Loucy (cell line): Measurements from ENCODE around the gene C8G.
A peak's percentile ranks its signal among the peaks of the same experiment; 100 is the strongest.

Experiments
- H2AFZ ChIP-seq: fragments of 200-600 bp; sonication (generic); 2 replicates; pipeline ENCODE4 v1.6.0; 2016; ENCODE audit warnings: antibody characterized with exemption, mild to moderate bottlenecking, low read length, moderate library complexity
- H3F3A ChIP-seq: fragments of 200-600 bp; 2 replicates; pipeline ENCODE4 v1.6.0; 2016; ENCODE audit warnings: antibody characterized with exemption, low read depth, mild to moderate bottlenecking
- H3K27me3 ChIP-seq: fragments of 200-600 bp; sonication (generic); 2 replicates; pipeline ENCODE4 v1.6.1; 2014; ENCODE audit warnings: low read length, mild to moderate bottlenecking; ENCODE audit not compliant: insufficient read depth, poor library complexity, severe bottlenecking
- H3K36me3 ChIP-seq: fragments of 200-600 bp; sonication (generic); 2 replicates; pipeline ENCODE4 v1.6.1; 2016; ENCODE audit warnings: low read length; ENCODE audit not compliant: insufficient read depth
- H3K4me1 ChIP-seq: fragments of 200-600 bp; sonication (generic); 2 replicates; pipeline ENCODE4 v1.5.1; 2014; ENCODE audit warnings: low read length, mild to moderate bottlenecking; ENCODE audit not compliant: insufficient read depth, poor library complexity, severe bottlenecking
- H3K4me2 ChIP-seq: fragments of 200-600 bp; sonication (generic); 2 replicates; pipeline ENCODE4 v1.6.0; 2014; ENCODE audit warnings: antibody characterized with exemption, low read length, low read depth, mild to moderate bottlenecking; ENCODE audit not compliant: poor library complexity, severe bottlenecking
- H3K4me3 ChIP-seq: fragments of 200-600 bp; sonication (generic); 2 replicates; pipeline ENCODE4 v1.5.1; 2014; ENCODE audit warnings: low read length, mild to moderate bottlenecking, mixed read lengths; ENCODE audit not compliant: poor library complexity, severe bottlenecking
- H3K79me2 ChIP-seq: fragments of 200-600 bp; sonication (generic); 2 replicates; pipeline ENCODE4 v1.6.1; 2014; ENCODE audit warnings: low read length; ENCODE audit not compliant: insufficient read depth
- H3K9ac ChIP-seq: fragments of 200-600 bp; sonication (generic); 2 replicates; pipeline ENCODE4 v1.6.0; 2014; ENCODE audit warnings: mild to moderate bottlenecking, low read depth, low read length, moderate library complexity; ENCODE audit not compliant: poor library complexity, severe bottlenecking
- H3K9me2 ChIP-seq: fragments of 200-600 bp; sonication (generic); replicated peaks from 2 replicates; pipeline ENCODE4 v1.6.1; 2016; ENCODE audit warnings: low read depth, low read length, mixed read lengths
- H3K9me3 ChIP-seq: fragments of 200-600 bp; sonication (generic); 2 replicates; pipeline ENCODE4 v1.6.1; 2014; ENCODE audit warnings: mild to moderate bottlenecking, antibody characterized with exemption, low read length, low read depth; ENCODE audit not compliant: insufficient read depth
- H4K20me1 ChIP-seq: fragments of 200-600 bp; sonication (generic); 2 replicates; pipeline ENCODE4 v1.6.0; 2014; ENCODE audit warnings: antibody characterized with exemption, low read length, mild to moderate bottlenecking; ENCODE audit not compliant: insufficient read depth, poor library complexity, severe bottlenecking
- CTCF ChIP-seq: fragments of 200-600 bp; sonication (generic); conservative IDR thresholded peaks from 2 replicates; pipeline ENCODE4 v1.5.1; 2014; ENCODE audit warnings: mild to moderate bottlenecking, antibody characterized with exemption, low read length
- EZH2phosphoT487 ChIP-seq: fragments of 200-600 bp; IDR thresholded peaks from 2 replicates; pipeline ENCODE4 v1.6.1; 2018; ENCODE audit warnings: antibody characterized with exemption, mild to moderate bottlenecking, moderate library complexity, borderline replicate concordance

Gene C8G

GRCh38 chr9:136946228-136947027 is 1.4 kb downstream of the C8G start:
- Histone ChIP-seq H3K9me3 (no peaks in the 10 kb centered on the region), H3K4me2 (no peak overlapping the region), H3K4me3 (no peak overlapping the region), H2AFZ (no peak overlapping the region), H3K36me3 (peaks cover 12% of the 10 kb centered on the region; the same call in 1 of the 2 replicates), H4K20me1 (peaks cover 26% of the 10 kb centered on the region), H3F3A (no peaks in the 10 kb centered on the region), H3K27me3 (no peaks in the 10 kb centered on the region), H3K4me1 (peaks cover 23% of the 10 kb centered on the region), H3K79me2 (peaks cover 26% of the 10 kb centered on the region), H3K9ac (no peak overlapping the region), H3K9me2 (no peaks in the 10 kb centered on the region)
- TF ChIP-seq EZH2phosphoT487 (no peak), CTCF (no peak)

- Histone ChIP-seq H3K9ac (no peak overlapping the region), H4K20me1 (peaks cover 18% of the 10 kb centered on the region), H3K79me2 (peaks cover 19% of the 10 kb centered on the region), H3K36me3 (peaks cover 3% of the 10 kb centered on the region; the same call in 1 of the 2 replicates), H3K9me3 (no peaks in the 10 kb centered on the region), H3K4me1 (peaks cover 23% of the 10 kb centered on the region), H2AFZ (no peak overlapping the region), H3K27me3 (no peaks in the 10 kb centered on the region), H3F3A (no peaks in the 10 kb centered on the region), H3K9me2 (no peaks in the 10 kb centered on the region), H3K4me3 (no peak overlapping the region), H3K4me2 (no peak overlapping the region)
- TF ChIP-seq CTCF (no peak), EZH2phosphoT487 (no peak)
These were observed 2.2 kb downstream of the C8G start for GRCh38 chr9:136947028-136947891.

- TF ChIP-seq EZH2phosphoT487 (no peak), CTCF (peak; percentile 59)
- Histone ChIP-seq H4K20me1 (peaks cover 11% of the 10 kb centered on the region), H3K27me3 (no peaks in the 10 kb centered on the region), H3K9me3 (no peaks in the 10 kb centered on the region), H3K4me2 (no peak overlapping the region), H2AFZ (no peak overlapping the region), H3K36me3 (no peaks in the 10 kb centered on the region), H3K9me2 (no peaks in the 10 kb centered on the region), H3K79me2 (peaks cover 12% of the 10 kb centered on the region), H3K9ac (no peak overlapping the region), H3K4me1 (peaks cover 23% of the 10 kb centered on the region), H3K4me3 (no peak overlapping the region), H3F3A (no peaks in the 10 kb centered on the region)
These were observed 3.0 kb downstream of the C8G start for GRCh38 chr9:136947955-136948510.
